Posterior cingulate gyrus (tissue), 11 donors: Measurements from ENCODE around the gene DLD.
"Not testable (repeated sequence)": the region's sequence is repeated elsewhere in the genome, so short reads cannot be mapped to it uniquely, and the experiment has no call there.

Source experiments
- DNase-seq, 10 donors: peaks; one replicate each; pipeline versions ENCODE4 v3.0.0 to v3.0.0-alpha.2; 2020 to 2021; ENCODE audit warnings: mixed read lengths in 3 of 10
- intact Hi-C: fragments of 100-400 bp; cut with DNase I; formaldehyde crosslinking; loops from one replicate; pipeline ENCODE4 v1.15.1; 2023

The DLD gene

DNA sequence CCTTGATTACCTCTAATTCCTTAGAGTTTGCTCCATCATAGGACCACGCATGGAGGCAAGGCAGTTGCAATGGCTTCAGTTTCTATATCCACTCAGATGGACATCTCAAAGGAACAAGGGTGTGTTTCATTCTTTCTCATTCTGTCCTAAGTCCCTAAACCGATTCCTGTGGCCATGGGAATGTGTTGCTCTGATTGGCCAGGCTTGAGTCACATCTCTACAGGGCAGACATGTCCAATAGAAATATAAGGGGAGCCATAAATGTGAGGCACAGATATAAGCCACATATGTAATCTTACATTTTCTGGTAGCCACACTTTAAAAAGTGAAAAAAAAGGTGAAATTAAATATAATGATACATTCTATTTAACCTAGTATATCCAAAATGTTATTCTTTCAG is 16.9 kb upstream of the DLD start:
- intact Hi-C loops: loop anchor here (2.0 to 5.0 kb wide), 2 partner anchors 132 to 409 kb away; partner anchors contain the start of gene CBLL1
- DNase-seq: no peak

DNA sequence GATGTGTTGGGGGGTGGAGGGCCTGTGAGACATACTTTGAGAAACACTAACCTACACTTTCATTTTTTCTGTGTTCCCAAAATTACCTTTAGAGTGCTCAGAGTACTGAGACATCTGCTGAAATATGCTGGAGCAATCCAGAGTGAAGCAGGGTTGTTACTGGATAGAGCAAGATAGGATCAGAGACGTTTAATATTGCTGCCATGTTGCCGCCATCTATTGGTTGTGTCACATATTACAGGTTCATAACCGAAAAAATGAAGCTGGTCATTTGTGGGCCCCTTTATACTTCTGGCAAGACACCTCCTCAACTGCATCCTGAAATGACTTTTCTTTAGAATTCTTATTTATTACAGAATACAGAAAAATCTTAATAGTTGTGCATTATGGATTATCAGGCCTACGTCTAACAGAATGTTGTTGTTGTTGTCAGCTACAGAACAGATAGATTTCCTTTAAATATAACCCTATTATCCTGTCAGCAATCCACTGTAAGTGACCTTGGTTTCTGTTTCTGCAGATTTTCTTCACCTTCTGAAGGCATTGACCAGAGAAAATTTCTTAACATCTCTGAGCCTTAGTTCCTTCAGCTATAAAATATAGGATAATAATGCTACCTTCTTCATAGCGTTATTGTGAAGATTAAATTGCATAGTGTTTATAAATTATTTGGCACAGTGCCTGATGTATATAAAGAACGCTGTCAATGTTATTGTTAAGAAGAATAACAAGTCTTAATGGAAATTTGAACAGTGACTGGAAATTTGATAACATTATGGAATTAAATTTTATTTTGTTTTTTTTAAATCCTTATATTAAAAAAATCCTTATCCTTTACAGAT is 16.2 kb upstream of the DLD start:
- DNase-seq: peak in 2 of 10 donors; percentile 15 to 22
- intact Hi-C loops: loop anchor here (2.0 to 5.0 kb wide), 2 partner anchors 133 to 410 kb away; partner anchors contain the start of gene CBLL1

DNA sequence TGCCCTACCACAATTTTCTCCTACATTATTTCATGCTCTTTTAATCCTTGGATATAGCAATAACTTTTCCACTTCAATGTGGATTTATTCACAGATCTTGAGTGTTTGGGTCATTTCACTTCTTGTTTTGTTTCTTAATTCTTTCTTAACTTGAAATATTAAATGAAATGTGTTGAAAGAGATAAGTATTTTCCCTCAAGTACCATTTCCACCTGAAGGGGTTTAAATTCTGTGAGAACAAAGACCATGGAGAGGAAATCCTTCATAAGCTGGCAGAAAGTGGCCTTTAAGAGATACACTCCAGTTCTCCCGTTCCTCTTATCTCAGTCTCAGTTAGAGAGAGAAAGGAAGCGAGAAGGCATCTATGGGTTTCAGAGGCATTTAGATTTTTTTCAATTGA is 14.1 kb upstream of the DLD start:
- intact Hi-C loops: no loop called here
- DNase-seq: no peak

DNA sequence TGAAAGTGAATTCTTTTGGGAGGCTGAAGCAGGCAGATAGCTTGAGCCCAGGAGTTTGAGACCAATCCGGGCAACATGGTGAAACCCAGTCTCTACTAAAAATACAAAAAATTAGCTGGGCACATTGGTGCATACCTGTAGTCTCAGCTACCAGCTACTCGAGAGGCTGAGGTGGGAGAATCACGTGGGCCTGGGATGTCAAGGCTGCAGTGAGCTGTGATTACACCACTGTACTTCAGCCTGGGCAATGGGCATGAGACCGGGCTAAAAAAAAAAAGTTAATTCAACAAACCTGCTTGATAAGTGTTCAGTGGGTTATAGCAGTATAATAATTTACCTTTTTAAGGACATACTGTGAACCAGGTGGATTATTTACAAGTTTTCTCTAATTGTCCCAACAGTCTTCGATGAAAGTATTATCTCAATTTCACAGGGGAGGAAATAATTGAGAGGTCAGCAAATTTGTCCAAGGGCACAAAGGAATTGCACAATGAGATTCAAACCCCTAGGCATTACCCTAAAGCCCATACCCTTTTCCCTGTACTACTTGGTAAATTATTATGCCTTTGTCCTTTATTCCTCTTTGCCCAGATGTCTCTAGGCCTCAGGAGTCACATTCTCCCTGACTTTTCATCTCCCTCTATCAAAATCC is 13.1 kb upstream of the DLD start:
- no peak for DNase-seq
- intact Hi-C loops: no loop called here

DNA sequence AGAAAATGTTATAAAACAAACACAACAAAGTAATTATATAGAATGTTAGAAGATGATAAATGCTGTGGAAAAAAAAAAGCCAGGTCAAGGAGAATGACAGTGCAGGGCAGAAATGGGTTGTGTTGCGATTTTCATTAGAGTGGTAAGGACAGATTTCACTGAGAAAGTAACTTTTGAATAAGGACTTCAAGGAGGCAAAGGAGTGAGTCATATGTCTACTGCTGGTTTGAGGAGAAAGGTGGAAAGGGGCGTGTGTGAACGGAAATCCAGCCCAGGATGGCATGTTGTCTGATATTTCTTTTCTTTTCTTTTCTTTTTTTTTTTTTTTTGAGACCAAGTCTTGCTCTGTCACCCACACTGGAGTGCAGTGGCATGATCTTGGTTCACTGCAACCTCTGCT is 12.3 kb upstream of the DLD start:
- no peak for DNase-seq
- intact Hi-C loops: no loop called here

DNA sequence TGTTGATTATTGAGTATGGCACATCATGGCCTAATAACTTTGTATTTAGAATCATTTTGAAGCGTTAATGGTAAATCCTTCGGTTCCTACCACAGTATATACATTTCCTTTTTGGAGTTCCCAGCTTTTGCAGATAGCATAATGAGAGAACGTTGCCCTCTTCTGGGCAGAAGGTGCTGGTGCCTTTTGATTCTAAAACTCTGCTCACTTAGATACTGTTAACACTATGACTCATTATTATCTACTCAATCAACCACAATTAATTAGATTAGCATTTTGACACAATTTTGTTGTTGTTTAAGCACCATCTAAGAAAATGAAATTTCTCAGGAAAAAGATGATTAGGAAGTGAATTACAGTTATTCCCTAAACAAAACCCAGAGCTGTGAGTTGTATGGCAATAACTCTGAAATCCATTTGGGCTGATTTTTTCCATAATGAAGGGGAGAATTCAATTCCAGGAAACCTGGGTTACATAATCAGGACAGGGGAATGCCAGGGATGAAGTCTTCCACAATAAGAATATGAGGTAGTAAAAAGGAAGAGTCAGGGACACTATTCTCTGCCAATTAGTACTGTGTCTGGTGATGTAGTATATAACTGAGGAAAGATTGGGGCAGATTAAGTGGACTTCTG is 11.5 kb upstream of the DLD start:
- peak in 2 of 10 donors; percentile 38 to 42 for DNase-seq
- intact Hi-C loops: no loop called here

DNA sequence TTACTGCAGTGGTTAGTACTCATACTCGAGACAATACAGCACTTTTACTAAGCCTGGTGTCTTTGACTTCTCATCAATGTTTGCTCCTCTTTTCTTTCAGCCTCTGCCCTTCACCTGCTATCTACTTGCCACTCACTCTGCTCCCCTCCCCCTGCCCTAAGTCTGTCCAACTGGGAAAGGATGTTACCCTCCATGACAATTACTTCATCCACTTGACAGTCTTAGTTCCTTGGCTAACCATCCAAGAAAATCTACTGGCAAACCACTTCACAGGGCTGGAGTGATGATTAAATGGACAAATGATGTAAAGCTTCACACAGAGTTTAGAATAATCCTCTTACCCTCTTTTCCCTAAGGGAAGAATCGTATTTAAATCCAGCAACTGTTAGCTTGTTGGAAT is 8.2 kb upstream of the DLD start:
- DNase-seq: no peak
- intact Hi-C loops: no loop called here

DNA sequence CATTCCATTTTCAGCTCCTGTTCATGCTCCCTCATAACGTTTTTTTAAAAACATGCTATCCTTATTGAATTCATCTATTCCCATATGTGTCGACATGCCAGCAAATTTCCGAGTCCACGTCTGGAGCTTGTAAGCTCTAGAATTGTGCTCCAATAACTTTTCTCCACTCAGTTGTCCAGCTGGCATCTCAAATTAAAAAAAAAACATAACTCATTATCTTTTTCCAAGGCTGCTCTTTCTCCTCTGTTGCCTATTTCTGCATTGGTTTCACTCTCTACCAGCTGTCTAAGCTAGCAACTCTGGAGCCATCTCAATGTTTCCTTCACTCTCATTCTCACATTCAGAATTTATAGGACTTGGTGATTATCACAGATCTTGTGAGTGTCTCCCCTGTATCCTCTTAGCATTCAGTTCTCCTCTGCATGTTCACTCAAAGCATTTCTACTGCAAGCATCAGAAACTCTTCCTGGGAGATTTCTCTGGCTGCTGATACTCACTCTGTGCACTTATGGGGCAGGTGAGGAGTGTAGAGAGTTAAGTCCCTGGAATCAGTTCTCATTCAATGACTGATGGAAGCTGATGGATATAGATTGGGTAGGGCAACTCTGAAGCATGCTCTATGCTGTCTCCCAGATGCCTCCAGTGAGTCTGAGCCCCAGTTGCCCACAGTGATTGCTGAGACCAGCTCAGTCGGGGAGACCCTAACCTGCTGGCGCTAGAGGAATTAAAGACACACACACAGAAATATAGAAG is 6.7 kb upstream of the DLD start:
- no peak for DNase-seq
- intact Hi-C loops: no loop called here

DNA sequence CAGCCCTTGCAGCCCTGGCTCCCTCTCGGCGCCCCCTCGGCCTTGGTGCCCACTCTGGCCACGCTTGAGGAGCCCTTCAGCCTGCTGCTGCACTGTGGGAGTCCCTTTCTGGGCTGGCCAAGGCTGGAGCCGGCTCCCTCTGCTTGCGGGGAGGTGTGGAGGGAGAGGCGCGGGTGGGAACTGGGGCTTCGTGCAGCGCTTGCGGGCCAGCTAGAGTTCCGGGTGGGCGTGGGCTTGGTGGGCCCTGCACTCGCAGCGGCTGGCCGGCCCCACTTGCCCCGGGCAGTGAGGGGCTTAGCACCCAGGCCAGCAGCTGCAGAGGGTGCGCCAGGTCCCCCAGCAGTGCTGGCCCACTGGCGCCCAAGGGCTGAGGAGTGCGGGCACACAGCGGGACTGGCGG is 3.2 kb upstream of the DLD start:
- intact Hi-C loops: not testable (repeated sequence)

DNA sequence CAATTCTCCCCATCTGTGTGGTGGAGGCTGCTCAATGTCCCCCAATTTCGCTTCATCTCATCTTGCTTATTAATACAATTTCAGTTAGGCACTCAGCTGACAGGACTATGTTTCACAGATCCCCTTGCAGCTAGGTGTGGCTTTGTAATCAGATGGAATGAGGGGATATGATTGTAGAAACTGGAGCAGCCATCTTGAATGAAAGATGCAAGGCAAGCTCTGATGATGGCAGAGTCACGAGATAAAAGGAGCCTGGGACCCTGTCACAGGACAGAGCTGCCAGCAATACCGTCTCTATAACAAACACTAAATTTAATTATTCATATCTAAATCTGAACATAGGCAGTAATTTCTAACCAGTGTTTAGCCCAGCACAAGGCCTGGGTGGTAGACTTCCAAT is 991 bp upstream of the DLD start:
- intact Hi-C loops: no loop called here
- no peak for DNase-seq

More for the DNA sequence above, 3.2 kb upstream of the DLD start:
- DNase-seq: not testable (repeated sequence)

DNA sequence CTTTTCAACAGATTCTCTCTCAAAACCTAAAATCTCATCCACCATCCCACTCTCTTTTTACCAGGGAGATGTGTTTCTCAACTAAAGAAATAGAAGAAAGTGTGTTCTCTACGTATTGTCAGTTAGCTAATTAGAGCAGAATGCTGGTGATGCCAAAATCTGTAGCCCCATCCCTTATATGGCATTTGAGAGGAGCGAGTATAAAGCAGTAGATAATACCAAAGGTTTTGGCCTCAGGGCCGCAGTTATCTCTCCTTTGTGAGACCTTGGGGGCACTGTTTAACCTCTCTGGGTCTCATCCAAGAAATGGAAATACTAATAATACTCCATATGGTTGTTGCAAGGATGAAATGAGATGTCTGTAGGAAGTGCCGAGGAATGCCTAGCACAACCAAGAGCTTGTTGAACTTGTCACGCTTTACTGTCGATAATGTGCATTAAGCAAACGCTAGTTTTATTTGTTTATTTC is 456 bp upstream of the DLD start:
- no peak for DNase-seq
- intact Hi-C loops: no loop called here

DNA sequence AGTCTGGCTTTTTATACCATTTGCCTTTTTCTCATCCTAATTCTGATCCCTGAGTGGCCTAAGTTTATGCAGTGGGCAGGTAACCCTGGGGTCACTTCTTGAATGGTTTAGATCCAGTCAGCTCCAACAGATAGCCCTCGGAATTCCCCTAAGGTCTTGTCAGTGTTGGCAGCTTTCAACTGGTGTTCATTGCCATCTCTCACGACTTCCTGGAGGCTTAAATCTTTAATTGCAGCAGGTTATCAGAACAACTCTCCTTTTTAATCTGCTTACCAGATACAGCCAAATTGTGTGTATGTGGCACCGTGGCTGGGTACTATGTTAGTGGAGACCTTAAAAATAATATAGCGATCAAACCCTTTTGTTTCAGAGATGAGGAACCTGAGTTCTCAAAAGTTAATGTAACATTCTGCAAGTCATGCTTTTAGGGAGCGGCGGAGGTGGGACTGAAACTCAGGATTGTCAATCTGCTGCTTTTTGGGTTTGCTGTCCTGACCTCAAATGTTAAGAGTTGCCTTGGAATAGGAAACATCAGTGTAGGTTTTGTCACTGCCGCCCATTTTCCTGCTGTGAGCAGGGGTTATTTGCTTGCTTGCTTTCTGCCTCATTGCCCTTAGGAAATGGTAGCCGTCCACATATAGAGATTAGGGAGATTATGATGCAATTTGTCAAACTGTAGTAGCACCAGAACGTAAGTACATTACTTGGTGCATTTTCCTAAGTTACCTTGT is 818 bp downstream of the DLD start:
- DNase-seq: no peak
- intact Hi-C loops: no loop called here

DNA sequence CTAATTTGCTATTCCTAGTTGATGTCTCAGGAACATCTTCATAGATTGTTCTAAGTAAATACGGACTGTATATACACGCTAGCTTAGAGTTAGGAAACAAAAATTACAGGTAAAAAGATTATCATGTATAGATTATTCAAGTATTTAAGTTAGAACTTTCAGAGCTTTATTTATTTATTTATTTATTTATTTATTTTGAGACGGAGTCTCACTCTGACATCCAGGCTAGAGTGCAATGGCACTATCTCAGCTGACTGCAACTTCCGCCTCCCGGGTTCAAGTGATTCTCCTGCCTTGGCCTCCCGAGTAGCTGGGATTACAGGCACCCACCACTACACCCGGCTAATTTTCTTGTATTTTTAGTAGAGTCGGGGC is 1.4 kb downstream of the DLD start:
- DNase-seq, intact Hi-C loops: not testable (repeated sequence)

DNA sequence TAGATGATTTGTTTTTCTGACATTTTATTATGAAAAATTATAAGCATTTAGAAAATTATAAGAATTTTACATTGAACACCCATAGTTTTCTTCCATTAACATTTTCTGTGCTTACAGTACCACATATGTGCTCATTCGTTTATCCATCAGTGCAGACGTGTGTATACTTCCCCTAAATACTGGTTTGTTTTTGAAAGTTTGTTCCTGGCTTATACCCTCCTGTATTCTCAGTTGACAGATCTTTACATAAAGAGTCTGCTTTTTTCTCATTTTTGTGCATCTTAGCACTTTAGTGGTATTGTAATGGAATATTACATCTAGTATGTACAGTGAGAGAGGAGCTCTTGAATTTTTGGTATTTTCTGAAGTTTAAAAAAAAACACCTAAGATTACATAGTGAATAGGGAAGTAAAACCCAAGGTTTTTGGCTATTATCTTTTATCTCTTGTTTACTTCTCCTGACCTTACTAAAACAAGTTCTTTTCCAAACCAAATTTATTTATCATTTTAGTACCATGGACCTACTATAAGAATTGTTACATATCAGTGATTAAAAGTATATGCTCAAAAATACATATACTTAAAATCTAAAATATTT is 8.1 kb downstream of the DLD start:
- intact Hi-C loops: no loop called here
- DNase-seq: no peak

DNA sequence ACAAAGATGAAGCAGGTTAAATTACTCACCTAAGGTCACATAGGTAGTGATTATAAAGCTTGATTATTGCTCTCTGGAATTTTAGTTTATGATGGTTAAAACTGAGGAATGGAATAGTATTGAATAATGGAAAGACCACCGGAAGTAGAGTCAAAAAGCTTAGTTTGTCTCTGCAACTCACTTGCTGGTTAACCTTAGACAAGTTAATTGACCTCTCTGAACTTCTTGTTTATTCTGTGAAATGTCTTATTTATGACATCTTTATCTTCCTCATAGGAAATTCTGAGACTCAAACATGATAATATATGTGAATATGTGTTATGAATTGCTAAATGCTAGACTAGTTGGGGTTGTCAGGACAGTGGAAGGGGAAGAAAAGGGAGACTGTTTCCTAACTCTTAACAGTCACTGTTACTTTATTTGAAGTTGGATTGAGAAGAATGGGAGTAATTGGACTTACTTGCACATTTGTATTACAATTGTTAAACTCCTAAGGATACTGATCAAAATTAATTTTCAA is 9.6 kb downstream of the DLD start:
- DNase-seq: no peak
- intact Hi-C loops: no loop called here

DNA sequence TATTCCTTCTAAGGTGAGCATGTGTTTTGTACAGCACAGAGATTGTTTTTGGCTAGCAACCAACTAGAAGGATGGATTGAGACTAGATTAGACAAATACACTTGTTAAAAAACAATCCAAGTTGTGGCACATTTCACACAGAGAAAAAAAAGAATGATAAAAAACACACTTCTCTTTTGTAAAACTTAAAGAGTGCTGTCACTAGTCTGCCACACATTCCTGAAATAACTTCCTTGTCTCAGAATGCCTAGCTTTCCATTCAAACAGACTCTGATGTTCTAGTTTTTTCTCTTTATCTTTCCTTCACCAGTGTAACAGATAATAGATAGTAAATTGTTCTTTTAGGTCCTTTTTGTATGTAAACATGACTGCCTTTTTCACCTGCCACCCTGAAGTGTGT is 11.4 kb downstream of the DLD start:
- intact Hi-C loops: no loop called here

DNA sequence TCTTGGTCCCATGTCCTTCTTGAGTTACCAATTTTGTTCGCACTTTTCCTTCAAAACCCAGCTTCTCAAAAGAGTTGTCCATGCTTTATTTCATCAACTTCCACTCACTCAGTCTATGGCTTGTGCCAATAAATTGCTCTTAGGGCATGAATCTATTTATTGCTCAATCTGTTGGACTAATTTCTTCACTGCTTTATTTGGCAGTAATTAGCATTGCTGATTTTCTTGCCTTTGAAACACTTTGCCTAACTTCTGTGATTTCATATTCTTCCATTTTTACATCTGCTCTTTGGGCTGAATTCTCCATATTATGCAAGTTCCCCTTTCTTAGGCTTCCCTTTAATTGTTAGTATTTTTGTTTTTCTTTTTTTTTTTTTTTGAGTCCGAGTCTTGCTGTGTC is 16.8 kb downstream of the DLD start:
- intact Hi-C loops: no loop called here

More for the DNA sequence above, 11.4 kb downstream of the DLD start:
- no peak for DNase-seq

DNA sequence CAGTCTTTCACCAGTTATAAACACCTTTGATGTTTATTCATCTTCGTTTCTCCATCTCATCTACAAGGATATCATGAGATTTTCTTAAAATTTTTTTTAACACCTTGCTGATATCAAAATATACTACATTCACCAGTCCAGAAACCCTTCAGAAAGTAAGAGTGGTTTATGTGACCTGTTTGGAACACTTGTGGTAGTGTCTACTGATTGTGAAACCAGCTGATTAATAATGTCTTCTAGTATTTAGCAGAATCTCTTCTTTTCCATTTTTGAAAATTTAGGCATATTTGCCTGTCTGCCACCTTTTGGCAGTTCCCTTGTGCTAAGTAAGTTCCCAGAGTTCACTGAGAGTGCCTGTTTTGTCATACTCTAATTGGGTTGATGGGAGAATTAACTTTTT is 18.5 kb downstream of the DLD start:
- intact Hi-C loops: no loop called here
- no peak for DNase-seq

More for the DNA sequence above, 16.8 kb downstream of the DLD start:
- no peak for DNase-seq

DNA sequence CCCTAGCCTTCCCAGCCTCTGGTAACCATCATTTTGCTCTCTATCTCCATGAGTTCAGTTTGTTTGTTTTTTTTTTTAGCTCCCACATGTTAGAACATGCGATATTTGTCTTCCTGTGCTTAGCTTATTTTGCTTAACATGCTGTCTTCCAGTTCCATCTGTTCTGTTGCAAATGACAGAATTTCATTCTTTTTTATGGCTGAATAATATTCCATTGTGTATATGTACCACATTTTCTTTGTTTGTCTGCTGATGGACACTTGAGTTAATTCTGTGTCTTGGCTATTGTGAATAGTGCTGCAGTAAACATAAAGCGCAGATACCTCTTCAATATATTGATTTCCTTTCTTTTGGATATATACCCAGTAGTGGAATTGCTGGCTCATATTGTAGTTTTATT is 21.0 kb downstream of the DLD start:
- no peak for DNase-seq
- intact Hi-C loops: no loop called here
